GM19397 (cell line): ENCODE results near the gene FAM184B.

Experiments used
- ATAC-seq: cut with Tn5 transposase; IDR thresholded peaks from one replicate; pipeline ENCODE4 v1.9.1; 2021; ENCODE audit warnings: mild to moderate bottlenecking, moderate library complexity; ENCODE audit not compliant: unreplicated experiment

FAM184B gene

DNA sequence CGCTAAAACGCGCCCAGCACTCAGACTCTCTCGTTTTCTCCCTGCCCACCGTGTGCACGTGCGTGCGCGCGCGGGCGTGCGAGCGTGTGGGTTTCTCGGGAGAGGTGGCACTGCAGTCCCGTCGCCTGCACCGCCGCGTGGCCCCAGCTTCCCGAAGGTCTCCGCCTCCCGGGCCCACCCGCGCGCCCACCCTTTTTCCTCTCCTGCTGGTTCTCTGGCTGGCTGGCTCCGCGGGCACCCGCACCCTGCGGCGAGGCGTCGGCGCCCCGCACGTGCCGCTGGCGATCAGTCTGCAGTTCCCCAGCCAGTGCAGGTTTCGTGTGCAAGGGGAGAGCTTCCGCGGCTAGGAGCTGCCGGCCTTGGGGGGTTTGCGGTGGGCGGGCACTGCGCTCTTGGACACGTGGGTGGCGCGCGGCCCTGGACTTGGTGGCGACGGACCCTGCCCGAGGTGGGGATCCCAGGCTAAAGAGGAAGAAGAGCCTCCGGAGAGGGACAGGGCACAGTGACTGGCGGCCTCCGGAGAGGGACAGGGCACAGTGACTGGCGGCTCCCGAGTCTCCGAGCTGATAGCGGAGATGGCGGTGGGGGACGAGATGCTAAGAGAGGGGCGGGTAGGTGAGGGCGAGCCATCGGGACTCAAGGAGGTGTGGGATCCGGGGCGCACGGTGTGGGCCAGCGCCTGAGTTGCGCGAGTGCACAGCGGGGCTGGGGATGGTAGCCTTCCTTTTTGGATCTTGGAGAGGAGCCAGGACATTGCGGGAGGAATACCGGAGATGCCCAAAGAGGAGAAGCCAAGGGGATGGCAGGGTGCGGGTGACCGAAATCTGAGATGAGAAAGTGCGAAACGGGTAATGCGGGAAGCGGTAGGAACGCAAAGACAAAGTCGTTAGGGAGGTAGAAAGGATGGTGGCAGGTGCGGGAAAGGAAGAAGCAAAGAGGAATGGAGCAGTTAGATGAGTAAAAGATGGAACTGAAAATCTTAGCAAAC, at the start of gene FAM184B:
Gene FAM184B (minus strand): TSS at position 322 of the 988 bp plus-strand sequence. CDS start 322 bp downstream, outside the sequence.
- ATAC-seq, result no peak

DNA sequence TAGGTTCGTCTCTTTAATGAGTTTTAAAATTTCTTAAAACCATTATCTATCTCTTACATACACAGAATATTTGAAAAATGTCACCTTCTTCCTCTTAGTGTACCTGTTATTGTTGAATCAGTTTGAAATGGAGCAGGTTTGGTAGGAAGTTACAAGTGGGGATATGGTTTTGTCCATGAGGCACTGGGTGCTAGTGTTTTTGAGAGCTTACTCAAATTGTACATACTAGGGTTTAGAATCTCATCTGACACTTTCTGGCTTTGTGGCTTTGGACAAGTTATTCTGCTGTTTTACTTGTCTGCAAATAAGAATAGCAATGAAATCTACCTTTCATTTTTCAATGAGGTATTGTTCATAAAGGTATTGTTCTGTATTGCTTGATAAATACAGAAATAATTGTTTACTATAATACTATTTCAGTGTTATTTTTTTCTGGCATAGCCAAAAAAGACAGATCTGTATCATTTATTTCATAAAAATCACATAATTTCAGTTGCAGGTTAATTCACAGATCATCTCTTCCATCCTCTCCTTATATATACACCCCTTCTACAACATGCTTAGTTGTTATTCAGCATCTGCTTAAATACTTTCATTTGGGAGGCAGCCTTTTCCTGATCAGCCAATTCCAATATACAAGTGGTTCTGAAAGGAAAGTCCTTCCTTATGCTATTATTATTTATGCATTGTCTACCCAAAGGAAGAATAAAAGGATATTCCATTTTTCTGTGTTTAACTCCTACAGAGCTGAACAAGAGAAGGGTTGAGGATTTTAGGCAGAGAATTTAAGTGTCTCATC, 42.6 kb upstream of the FAM184B start:
- no peak for ATAC-seq

DNA sequence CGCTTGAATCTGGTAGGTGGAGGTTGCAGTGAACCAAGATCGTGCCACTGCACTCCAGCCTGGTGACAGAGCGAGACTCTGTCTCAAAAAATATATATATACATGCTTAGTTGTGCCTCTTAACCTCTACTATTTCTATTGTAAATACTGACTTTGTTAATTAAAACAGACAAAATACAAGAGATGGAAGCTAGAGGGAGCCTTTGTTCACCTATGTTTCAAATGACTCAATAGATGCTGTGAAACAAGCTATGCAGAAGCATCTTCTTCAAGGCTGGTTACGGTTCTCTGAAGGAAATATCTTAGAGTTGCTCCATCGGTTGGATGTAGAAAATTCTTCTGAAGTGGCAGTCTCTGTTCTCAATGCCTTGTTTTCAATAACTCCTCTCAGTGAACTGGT, 35.6 kb upstream of the FAM184B start:
- ATAC-seq, result peak; percentile 67

DNA sequence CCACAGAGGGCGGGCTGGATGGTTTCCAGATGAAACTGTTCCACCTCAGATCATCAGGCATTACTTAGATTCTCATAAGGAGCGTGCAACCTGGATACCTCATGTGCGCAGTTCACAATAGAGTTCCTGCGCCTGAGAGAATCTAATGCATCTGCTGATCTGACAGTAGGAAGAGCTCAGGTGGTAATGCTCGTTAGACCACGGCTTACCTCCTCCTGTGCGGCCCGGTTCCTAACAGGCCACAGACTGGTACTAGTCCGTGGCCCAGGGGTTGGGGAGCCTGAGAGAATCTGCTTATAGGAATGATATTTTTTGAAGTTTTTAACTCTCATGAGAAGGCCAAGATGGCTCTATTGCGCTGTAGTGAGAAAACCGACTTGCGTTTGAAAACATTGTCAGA, 34.7 kb upstream of the FAM184B start:
- ATAC-seq, result no peak

DNA sequence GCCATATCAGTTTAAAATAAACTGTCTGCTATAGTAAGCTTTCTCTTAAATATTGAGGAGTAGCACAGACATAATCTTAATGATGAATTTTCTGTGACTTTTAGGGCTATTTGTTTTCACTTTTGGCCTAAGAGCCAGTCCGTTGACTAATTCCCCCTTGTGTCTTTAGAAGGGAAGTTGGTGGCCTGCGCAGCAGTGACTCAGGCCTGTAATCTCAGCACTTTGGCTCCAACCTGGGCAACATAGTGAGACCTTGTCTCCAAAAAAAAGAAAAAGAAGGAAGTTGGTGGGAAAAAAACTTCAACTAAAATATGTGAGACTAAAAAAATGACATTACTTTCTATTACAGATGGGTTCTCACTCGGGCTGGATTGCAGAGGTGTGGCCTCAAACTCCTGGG, 32.7 kb upstream of the FAM184B start:
- ATAC-seq, result no peak

DNA sequence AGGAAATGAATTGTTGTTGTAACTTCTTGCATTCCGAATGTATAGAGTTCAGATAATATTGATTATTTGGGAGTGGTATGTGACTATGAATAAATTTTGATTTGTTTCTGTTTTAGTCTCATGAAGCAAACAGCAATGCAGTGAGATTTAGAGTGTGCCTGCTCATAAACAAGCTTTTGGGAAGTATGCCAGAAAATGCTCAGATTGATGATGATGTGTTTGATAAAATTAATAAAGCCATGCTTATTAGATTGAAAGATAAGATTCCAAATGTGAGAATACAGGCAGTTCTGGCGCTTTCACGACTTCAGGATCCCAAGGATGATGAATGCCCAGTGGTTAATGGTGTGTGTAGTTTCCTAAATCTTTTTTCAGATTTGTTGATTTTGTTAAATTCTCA, 31.4 kb upstream of the FAM184B start:
- ATAC-seq, result no peak

DNA sequence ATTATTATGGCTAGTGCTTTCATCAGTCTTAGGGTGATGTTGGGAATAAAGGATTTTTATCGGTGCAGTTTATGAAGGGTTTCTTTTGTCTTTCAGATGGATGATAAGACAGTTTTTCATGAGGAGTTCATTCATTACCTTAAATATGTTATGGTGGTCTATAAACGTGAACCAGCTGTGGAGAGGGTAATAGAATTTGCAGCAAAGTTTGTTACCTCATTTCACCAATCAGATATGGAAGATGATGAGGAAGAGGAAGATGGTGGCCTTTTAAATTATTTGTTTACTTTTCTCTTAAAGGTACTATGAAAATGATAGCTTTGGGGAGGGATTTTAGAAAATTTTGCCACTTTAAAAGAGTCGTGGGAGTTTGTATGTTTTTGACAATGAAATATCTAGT, 30.7 kb upstream of the FAM184B start:
- no peak for ATAC-seq

DNA sequence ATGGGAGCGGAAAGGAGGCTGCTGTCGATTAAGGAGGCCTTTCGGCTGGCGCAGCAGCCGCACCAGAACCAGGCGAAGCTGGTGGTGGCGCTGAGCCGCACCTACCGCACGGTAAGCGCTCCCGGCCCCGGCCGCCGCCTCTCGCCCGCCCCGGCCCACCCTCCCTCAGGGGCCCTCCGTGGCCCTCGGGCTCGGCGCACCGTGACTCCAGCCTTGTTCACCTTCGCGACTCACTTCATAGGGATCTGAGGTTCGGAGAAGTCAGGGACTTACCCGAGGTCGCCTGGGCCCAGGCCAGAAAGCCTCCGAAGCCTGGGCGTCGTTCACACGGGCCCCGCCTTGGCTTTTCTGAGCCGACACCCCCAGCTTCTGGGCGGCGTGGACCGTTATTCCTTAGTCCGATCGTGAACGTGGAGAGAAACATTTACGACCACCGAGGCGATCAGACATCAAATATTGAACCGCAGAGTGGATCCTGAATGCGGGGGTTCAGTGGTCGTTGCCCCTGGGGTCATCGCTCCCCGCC, 29.7 kb upstream of the FAM184B start:
- ATAC-seq, result peak; percentile 32

DNA sequence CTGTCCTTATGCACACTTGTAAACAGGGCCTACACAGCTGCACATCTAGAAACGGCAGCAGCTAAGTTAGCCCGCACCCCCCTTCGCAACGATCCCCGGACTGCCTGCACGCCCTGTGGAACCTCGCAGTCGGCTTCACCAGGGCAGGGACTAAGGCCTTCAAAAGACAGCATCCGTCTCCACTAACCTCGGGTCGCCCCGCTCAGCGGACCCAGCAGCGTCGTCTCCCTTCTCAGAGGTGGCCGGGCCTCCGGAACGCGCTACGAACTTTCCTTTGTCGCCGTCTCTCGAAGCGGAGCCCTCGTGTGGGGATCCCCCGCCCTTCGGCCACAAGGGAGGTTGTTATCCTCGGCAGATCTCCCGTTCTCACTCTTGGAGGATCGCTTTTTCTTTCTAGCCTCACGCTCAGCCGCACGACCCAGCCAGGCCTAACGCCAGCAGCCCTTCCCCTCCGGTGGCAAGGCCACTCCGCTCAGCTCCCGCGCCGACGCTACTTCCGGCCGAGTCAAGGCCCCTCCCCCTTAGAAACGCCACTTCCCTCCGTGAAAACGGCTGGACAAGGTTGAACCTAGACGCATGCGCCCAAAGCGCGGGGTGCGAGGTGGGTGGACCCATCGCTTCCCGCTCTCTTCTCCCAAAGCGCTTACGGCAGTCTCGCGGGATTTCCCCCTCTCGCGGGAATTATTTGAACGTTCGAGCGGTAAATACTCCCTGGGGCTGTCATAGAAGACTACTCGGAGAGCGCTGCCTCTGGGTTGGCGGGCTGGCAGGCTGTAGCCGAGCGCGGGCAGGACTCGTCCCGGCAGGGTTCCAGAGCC, 29.0 kb upstream of the FAM184B start, which contains the start of the genes DCAF16 and NCAPG:
Gene DCAF16 (minus strand): TSS at position 498 of the 818 bp plus-strand sequence. CDS start 6,616 bp downstream, outside the sequence.
Gene NCAPG (plus strand): TSS at position 720 of the 818 bp plus-strand sequence. CDS start 99 bp downstream, outside the sequence.
- ATAC-seq, result peak; percentile 96

DNA sequence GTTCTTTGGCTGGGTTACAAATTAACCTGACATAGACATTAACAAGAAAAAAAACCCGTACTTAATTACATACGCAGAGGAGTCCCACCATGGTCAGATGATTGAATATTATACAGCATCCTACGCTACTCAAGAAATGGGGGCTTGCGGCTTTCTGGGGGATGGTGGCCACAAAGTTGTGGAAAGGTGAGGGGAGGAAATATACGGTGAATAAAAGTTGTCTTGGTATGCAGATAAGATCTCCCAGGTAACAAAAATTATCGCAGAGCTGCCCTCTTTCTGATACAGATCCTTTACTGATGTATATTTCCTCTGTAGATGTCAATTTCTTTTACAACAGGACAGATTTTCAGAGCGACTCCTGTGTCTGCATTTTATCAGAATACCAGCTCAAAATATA, 28.2 kb upstream of the FAM184B start:
- ATAC-seq, result no peak

DNA sequence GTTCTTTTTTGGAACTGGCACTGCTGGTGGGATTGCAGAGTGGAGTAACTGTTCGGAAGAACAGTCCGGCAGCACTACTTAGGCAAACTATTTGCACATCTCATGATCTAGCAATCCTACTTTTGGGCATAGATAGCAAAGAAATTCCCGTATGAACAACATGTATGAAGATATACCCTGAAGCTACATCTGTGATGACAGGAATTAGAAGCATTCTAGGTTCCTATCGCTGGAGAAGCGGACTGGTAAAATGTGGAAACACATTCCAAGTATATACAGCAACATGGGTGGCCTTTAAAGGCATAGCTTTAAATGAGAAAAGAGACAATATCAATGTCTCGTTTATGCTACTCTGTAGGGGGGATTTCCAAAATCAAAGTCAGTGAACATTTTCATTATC, 26.0 kb upstream of the FAM184B start:
- no peak for ATAC-seq

DNA sequence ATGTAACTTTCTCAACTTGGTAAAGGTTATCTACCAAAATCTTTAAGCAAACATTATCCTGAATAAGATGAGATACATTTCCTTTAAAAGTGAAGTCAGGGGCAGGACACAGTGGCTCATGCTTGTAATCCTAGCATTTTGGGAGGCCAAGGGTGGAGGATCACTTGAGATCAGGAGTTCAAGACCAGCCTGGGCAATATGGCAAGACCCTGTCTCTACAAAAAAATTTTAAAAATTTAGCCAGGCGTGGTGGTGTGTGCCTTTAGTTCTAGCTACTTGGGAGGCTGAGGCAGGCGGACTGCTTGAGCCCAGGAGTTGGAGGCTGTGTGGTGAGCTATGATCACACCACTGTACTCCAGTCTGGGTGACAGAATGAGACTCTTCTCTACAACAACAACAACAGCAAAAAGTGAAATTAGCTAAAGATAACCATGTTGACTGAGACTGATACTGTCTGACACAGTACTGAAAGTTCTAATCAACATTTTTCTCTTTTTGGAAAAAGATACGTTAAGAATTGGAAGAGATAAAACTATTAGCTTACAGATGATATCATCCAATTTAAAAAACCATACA, 24.2 kb upstream of the FAM184B start:
- no peak for ATAC-seq

DNA sequence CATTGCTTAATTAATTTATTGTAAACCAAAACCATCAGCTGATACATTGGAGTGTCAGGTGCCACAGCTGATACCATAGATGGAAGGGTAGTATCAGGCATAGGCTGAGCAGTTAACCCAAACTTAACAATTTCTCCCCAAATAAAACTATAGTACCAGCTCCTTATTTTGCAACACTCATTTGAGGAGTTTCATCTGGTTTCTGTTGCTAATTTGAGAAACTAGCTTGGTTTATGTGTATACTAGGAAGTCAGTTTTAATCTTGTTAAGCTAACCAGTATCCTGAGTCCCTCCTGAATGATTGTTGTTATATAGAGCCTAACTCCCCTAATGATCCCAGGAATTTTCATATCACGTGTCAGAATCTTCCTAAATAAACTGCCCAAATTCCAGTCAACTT, 16.4 kb upstream of the FAM184B start:
- ATAC-seq, result no peak

DNA sequence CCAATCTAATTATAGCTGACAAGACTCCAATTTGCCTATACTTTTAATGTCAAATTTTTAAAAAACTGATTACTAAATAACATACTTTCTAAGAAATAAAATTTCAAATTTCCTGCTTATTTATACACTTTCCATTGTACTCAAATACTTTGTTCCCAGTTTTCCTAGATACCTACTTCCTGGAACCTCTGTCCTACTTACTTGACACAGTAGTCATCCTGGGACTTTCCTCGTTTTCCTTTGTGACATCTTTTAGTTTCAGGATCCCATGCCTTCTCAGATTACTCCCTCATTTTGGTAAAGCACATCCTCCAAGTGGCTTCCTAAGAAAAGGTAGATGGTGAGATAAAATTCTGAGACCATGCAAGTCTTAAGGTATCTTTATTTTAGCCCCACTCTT, 13.3 kb upstream of the FAM184B start:
- no peak for ATAC-seq

DNA sequence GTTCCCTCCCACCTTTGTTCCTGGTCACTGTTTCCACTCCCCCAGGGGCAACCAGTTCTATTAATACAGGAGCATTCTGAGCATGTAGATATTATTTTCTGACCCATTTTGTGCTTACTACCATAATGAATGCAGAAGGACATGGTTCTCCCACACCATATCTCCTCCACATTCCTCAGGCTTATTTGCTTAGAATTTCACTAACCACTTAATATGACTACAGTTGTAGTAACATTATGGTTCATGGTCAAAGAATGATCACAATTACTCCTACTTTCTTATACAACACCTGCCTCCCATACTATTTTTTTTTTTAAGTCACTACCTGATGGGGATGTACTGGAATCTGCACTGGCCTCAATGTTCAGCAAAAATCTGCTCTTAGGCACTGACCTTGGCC, 7.5 kb upstream of the FAM184B start:
- no peak for ATAC-seq

DNA sequence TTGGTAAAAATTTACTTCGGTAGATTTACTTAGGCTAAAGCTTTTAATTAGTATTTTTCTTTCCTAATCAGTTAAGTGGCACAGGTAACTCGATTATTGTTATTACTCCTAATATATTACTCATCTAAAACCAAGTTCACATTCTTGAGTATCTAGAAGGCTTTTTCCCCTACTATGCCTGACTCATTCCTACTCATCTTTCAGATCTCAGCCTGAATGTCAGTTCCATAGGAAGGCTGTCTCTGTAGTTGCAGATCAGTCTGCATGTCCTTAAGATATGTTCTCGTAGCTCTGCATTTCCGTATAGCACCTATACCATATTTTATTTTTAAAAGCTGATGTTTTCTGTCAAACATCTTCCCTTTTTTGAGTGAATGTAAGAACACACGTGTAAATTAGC, 5.9 kb upstream of the FAM184B start:
- no peak for ATAC-seq

DNA sequence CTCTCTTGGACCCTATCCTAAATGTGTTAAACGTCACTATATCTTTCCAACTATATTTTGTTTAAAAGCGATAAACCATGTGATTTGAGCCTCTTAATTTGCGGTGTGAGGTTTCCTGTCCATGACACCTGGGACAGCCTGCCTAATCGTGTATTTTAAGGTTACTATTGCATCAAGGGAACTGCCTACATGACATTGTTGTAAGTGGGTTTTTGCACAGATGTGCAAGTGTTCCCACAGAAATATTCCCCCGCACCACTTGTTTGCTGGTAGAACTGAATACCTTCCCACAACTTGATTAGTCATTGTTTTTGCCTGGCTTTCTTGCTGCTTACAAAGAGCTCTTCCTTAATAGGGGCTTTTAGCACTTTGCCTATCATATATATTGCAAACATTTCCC, 5.1 kb upstream of the FAM184B start:
- no peak for ATAC-seq

DNA sequence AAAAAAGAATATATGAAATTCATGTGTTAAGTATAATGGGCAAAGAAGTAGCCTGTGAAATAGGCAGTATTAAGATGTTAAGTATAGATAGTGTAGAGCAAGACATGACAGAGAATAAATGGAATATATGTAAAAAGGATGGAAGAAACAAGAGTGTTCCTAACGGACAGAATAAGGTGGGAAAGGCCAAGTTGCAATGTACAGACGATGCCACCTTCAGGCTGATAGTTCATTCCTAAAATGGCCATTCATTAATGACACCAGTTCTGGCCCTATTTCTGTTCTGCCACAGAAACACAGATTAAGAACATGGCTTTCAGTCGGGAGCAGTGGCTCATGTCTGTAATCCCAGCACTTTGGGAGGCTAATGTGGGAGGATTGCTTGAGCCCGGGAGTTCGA, 4.4 kb upstream of the FAM184B start:
- ATAC-seq, result no peak

DNA sequence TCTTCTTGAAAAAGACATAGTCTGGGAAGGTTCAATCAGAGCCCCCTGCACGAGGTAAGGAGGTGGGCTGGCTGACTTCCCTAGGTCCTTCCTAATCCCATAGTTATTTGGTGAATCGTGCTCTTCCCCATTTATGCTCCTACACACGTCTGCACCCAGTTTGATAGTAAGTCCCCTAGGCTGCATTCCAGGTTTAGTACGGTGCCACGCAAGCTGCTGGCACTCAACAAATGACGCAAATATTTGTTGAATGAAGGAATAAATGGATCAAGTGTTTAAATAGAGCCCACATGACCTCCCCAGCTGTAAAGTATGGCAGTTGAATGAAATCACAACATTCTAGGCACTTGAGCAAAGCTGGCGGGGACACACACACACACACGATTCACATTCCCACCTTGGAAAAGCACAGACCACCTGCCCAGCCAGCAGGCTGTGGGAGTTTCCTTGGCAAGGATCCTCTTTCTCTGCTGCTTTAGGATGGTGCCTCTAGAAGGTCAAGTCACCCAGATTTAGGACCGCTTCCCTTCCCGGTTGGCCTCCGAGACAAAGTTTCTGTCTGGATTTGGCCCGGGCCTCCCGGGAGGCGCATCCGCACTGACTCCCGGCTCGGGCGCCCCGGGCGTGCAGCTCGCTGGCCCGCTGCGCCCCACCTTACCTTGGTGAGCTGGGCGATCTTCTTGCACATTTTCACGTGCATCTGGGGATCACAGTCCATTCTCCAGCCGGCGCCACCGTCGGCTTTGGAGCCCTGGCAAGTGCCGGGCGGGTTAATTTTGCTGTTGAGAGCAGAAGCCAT, 721 bp downstream of the FAM184B start:
- ATAC-seq, result no peak
